DOHH2 (cell line): ENCODE measurements around the gene IMMT.

Experiments used
- CTCF ChIP-seq: fragments of 200-600 bp; sonication (generic); IDR thresholded peaks from one replicate; pipeline ENCODE4 v1.5.1; 2014; ENCODE audit warnings: antibody characterized with exemption, mild to moderate bottlenecking, low read depth, low read length; ENCODE audit not compliant: poor library complexity, severe bottlenecking
- EZH2phosphoT487 ChIP-seq: fragments of 200-600 bp; sonication (generic); IDR thresholded peaks from 2 replicates; pipeline ENCODE4 v1.6.1; 2017; ENCODE audit warnings: borderline replicate concordance, mild to moderate bottlenecking, antibody characterized with exemption, low read length, moderate library complexity, mixed read lengths

GRCh38 chr2:86176597-86176996 is 18.7 kb downstream of the IMMT start:
- TF ChIP-seq CTCF (no peak), EZH2phosphoT487 (no peak)
